Mammary epithelial cell (primary cell): ENCODE data around the gene SMAP1.

ENCODE experiments used
- CTCF ChIP-seq, 2 donors: IDR thresholded peaks in 1 of 2; conservative IDR thresholded peaks in 1 of 2; 2 replicates each; pipeline ENCODE4 v1.5.1; 2011 to 2012; ENCODE audit warnings: inconsistent platforms in 2 of 2, low read length in 2 of 2, mild to moderate bottlenecking in 2 of 2, control low read depth in 1 of 2, low read depth in 1 of 2; ENCODE audit not compliant: insufficient read depth in 1 of 2; ENCODE audit errors: extremely low read depth in 1 of 2
- EZH2 ChIP-seq: IDR thresholded peaks from 2 replicates; pipeline ENCODE4 v1.6.1; 2012; ENCODE audit warnings: low read length, inconsistent platforms, borderline replicate concordance

DNA sequence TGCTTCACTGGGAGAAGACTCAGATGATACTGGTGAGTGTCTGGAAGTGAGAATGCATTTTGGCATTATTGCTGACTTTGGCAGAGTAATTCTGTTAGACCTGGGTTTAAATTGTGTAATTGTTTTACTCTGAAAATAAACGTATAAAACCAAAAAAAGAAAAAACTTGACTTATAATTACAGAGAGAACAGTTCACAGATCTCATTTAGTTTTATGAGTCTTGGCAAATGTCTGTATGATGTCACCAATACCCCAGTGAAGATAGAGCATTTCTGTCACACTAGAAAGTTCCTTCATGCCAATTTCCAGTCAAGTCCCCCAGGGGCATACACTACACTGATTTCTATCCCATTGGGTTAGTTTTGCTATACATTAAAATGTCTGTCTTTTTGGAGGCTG is 67.3 kb downstream of the SMAP1 start:
- TF ChIP-seq CTCF (conservative IDR thresholded peaks at IDR 0.05 in 1 of 2, IDR thresholded peaks at IDR 0.05 in 1 of 2; ENCODE audit: extremely low read depth in 1 of 2, insufficient read depth in 1 of 2, low read depth in 1 of 2, low read length in 2 of 2) (no peak), EZH2 (no peak)
